ENCODE results near the gene CAMTA1.

CAMTA1 gene

DNA sequence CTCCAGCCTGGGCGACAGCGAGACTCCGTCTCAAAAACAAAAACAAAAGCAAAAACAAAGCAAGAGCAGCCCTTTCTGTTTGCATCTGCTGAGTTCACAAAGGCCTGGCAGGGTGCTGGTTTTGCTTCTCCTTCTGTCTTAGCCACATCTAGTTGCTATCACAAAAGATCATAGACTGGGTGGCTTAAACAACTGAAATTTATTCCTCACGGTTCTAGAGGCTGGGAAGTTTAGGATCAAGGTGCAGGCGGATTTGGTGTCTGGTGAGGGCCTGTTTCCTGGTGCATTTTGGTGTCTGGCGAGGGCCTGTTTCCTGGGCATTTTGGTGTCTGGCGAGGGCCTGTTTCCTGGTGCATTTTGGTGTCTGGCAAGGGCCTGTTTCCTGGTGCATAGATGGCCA, 471.3 kb downstream of the CAMTA1 start:
- DNase-seq (ENCODE audit: low read depth): no peak

DNA sequence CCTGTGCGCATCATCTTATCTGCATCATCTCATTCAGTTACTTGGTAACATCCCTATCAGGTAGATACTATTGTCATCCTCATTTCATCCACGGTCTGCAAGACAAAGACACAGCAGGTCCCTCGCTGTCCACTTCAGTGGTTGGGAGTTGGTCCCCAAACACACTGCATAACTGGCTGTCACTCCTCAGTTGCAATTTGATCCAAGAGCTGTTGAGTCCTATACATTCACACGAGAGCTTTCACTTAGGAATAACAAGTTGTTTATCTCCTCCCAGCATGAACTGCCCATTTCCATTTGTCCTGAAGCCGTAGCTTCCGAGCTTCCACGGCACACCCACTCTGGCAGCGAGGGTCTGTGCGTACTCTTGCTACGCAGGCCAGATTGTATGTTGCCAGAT, 472.0 kb downstream of the CAMTA1 start:
- DNase-seq (ENCODE audit: low read depth): no peak

DNA sequence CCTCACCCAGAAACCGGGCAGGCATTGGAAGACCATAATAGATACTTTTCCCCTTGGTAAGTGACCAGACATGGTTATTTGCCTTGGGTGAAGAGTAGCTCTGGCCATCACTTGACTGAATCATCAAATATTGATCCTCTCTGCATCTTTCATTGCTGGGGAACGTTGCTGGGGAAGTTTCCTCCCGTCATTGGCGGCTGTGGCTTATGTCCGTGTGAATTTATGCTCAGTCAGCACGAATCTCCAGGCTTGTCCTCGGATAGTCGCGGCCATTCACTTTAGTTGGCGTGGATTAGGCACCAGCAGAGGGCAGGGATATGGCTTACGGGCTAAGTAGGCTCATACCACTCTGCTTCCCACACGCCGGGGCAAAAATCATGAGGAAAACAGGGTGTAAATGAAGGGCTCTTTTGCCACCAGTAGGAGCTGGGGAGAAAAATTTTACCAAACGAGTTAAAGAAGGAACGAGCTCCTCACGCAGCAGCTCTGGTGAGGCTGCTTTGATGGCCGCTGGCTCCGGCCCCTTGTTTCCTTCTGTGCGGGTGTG, 473.4 kb downstream of the CAMTA1 start:
- no peak for DNase-seq (ENCODE audit: low read depth)

DNA sequence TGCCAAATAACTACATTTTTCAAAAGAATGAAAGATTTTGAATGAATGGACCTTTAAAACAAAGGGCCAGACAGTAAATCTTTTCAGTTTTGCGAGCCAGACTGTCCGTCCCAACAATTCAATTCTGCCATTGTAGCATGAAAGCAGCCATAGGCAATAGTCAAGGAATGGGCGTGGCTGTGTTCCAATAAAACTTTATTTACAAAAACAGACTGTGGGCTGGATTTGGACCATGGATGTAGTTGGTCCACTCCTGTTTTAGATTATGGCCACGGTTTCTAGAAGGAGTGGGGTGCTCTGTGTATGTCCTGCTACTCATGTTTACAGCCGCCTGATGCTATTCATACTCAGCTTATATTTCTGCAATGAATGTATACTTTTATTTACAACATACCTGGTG, 474.7 kb downstream of the CAMTA1 start:
- no peak for DNase-seq (ENCODE audit: low read depth)

DNA sequence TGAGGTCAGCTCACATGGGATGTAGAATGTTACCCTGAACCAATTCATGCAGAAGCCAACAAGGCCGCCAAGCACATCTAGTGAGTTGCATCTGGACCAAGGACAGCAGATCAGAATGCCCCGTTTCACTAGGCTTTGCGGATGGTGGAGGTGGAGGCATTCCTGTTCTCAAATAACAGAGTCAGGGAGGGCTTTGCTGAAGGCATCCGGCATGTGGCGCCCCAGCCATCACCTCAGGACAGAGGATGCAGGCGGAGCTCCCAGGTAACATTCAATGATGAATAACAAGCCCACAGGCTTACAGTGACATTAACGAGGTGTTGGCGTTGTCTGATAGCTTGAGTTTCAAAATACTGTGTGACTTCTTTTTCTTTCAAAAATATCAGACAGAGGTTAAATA, 476.2 kb downstream of the CAMTA1 start:
- DNase-seq (ENCODE audit: low read depth): no peak

DNA sequence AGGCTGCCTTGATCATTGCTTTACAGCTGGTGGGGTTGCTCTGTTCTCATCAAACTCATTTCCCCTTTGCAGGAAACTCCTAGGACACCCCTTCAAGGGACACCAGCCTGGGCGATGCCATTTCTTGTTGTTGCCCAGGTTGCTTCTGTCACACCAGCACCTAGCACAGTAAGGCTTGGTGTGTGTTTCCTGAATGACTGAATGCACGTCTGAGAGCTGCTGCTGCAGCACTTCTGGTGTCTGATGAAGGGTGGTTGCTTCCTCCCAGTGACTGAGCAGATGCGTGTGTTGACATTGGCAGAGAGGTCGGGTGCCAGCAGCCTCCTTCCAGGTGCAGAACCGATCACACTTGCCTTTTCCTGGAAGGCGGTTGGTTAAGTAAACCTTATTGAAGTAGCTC, 477.4 kb downstream of the CAMTA1 start:
- no peak for DNase-seq (ENCODE audit: low read depth)

DNA sequence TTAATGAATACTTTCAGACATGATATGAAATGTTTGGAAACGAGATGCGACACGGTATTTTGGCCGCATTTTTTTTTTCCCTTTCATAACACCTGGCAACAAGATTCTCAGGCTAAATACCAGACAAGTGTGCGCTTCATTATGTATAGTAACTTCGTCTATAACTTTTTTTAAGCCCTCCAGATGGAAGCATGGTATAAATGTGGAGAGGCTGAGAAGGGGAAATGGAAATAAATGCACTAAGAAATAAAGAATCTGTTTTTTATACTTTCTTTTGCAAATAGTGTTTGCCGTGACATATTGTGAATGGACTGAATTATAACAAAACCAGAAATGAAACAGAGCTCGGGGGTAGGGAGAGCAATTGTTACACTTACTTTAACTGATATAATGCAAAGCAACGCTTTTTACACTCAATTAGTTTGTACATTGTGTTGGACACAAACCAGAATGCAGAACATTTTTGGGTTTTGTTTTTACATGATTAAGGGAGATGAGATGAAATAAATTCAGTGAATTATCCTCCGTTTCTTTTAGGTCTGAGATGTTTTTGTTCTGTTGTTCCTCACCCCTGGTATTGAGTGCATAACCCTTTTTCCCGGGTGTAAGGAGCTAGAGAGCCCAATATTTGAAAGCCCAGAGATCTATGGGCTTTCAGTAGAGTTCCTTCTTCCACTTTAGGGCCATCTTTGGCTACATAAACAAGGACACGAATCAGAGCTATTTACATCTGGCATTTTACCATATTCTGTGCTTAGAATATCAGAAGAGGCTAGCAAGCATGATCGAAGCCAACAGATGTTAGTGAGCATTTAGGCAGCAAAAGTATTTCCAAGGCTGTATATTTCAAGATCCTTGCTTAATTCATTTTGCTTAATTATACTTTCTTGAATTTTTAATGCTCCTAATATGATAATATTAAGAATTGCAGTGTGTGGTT, 478.0 kb downstream of the CAMTA1 start:
- no peak for DNase-seq (ENCODE audit: low read depth)

DNA sequence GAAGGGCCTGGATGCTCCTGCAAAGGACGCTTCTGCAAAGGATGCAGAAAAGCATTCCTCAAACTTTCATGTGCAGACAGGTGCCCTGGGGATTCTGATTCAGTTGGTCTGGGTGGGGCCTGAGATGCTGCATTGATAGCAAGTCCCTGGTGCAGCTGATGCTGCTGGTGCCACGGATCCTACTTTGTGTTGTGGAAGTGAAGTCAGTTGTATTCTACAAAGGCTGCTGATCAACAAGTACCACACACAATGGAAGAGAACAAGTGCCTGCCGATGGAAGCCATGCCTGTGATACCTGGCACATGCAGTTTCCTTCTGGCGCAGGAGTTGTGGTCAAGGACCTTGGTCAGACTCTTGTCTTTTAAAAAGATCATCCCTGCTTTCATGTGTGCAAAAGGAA, 478.8 kb downstream of the CAMTA1 start:
- DNase-seq (ENCODE audit: low read depth): no peak

DNA sequence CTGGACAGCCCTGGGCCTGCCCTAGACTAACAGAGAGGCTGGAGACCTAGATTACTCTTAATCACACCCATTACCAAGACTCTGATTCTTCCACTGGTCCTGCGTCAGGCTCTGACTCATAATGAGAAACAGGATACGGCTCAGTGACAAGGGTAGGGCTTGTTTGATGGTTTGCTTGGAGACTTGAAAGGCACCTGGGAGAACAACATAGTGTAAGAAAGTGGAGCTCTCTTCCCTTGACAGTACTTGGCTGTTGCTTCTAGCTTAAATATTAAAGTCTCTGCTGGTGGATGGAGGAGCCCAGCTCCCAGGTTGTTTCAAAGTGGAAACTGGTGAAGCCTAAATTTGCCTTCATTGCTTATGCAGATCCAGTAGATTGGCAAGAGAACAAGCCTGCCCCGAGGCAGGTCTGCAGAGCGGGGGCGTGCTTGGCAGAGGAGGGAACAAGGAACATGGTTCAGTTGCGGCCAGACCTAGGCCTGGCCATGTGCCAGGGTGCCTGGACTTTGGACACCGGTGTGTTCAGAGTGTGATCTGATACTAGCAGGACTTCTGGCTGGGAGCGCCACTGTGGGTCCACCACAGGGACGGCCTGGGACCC, 480.6 kb downstream of the CAMTA1 start:
- peak; percentile 66 for DNase-seq (ENCODE audit: low read depth)

DNA sequence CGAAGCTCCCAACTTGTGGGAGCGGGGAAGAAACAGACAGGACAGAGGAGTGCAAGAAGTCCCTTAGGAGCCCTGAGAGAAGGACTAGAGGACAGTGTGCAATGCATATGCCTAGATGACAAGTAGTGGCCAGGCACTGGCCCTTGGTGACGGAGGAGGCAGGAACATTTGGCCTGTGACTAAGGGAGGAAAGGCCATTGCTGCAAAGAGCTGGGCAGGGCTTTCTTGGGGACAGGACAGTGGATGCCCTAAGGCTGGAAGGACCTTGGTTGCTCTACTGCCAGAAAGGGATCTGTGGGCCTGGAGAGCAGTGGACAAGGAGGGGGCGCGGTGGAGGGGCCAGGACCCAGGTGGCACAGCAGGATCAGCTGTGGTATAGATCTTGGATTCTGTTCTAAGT, 481.3 kb downstream of the CAMTA1 start:
- DNase-seq (ENCODE audit: low read depth): no peak

DNA sequence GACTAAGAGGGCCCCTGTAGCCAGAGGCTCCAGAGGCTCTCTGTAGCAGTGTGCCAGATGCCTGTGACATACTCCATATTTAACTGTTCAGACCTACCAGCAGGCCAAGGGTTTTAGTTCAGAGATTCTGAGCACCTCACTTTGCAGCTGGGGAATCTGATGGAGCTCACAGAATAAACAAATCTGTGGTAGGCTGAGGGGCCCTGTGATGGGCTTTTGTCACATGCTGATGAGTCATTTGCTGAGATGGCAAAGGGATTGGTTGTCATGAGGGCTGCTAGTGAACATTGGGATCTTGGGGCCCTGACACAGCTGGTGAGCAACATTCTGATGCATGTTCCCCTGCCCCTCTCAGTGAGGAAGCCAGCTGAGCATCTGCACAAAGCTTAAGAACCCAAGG, 482.2 kb downstream of the CAMTA1 start:
- DNase-seq (ENCODE audit: low read depth): peak; percentile 35

DNA sequence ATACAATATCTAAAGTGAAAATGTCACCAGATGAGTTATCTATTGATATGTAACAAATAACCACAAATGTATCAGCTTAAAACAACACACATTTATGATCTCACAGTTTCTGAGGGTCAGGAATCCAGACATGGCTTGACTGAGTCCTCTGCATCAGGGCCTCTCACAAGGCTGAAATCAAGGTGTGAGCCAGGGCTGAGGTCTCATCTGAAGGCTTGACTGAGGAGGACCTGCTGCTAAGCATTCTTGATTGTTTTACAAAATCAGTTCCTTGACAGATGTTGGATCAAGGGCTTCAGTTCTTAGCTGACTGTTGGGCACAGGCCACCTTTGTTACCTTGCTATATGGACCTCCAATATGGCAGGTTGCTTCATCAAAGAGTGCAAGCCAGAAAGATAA, 483.7 kb downstream of the CAMTA1 start:
- no peak for DNase-seq (ENCODE audit: low read depth)

DNA sequence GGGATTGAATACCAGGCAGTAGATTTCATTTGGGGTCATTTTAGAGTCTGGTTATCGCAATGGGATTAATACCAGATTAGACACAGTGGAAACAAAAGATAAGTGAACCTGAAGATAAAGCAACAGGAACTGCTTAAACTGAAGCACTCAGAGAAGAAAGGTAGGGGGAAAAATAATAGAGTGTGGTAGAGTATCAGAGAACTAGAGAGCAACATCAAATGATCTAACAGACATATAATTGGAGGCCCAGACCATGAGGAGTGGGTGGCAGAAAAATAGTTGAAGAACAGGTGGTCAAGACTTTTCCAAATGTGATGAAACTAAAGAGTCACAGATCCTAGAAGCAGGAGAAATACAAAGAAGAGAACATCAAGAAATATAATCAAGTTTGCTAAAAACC, 484.3 kb downstream of the CAMTA1 start:
- DNase-seq (ENCODE audit: low read depth): no peak

DNA sequence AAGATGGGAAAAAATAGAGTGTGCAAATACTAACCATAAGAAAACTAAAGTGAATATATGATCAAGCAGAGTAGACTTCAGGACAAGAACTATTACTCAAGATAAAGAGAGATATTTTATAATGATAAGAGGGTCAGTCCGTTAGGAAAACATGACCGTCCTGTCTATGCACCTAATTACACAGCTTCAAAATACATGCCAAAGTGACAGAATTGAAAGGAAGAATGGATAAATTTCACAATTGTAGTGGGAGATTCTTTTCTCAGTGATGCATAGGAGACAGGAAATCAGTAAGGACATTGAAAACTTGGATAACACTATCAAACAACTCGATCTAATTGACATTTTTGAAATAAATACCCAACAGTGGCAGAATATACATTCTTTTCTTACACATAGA, 489.0 kb downstream of the CAMTA1 start:
- no peak for DNase-seq (ENCODE audit: low read depth)

DNA sequence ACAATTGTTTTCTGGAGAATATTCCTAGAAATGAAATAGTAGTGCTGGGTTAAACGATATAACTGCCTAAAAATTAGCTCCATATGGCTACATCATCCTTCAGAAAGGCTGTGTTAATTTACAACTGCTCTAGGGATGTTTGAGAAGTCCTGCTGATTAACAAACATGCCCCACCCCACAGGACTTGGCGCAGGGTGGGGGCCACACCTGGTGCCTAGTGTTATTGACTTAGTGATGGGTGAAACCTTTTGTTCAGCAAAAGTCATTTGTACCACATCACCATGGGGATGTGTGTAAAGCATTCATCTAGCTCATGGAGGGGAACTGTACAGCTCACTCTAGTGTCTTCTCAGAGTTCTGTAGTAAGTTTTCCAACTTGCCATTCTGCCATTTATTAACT, 492.8 kb downstream of the CAMTA1 start:
- DNase-seq (ENCODE audit: low read depth): no peak

DNA sequence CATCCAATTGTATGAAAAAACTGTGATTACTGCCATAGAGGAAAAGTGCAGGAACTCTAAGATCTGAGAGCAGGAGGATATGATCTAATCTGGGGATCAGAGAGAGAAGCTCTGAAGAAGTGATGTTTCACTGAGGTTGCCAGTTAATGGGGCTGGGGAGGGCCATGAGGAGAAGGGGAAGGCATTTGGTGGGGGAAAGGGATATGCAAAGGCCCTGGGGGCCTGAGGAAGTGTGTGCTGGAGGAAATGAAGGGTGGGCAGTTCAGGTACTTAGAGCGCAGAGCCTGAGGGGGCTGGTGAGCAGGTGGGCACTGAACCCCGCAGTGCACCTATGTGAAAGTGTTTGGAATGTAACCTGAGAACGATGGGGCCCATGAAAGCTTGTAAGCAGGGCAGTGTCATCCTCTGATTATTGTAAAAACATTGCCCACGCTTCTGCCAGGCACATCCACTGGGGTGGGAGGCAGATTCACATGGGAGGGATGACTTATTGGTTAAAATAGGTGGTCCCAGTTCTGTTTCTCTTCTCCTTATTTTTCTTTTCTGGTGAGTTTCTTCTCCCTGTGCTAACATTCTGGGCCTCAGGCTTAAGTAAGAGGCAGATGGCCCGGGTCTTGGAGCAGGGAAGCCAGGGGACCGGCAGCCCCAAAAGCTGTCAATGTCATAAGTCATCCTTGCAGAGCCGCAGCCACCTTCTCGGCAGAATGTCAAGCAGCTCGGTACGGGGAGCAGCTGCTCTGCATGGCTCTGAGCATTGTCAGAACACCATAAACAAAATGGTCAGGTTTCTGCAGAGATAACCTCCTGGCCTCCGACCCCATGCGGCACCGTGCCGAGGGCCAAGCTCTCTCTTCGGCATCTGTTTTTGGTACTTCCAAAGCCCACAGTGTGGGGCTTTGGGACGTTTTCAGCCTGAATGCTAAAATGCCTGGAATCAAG, 493.8 kb downstream of the CAMTA1 start:
- DNase-seq (ENCODE audit: low read depth): no peak

DNA sequence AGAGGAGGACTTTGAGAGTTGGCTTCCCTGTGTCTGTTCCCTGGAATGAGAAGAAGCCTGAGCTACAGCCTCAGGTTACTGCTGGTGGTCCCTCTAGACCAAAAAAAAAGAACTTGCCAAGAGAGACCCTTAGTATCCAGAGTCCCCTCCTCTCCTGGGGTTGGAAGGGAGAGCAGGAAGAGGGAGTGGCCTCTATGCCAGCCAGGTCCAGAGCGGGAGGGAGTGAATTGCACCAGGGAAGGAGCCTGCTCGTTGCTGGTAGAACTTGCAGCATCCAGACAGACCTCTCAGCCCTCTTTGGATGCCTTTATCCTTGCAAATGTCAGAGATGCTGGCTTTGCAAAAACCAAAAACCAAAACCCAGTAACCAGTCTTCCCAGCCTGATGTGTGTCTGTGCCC, 494.5 kb downstream of the CAMTA1 start:
- no peak for DNase-seq (ENCODE audit: low read depth)

DNA sequence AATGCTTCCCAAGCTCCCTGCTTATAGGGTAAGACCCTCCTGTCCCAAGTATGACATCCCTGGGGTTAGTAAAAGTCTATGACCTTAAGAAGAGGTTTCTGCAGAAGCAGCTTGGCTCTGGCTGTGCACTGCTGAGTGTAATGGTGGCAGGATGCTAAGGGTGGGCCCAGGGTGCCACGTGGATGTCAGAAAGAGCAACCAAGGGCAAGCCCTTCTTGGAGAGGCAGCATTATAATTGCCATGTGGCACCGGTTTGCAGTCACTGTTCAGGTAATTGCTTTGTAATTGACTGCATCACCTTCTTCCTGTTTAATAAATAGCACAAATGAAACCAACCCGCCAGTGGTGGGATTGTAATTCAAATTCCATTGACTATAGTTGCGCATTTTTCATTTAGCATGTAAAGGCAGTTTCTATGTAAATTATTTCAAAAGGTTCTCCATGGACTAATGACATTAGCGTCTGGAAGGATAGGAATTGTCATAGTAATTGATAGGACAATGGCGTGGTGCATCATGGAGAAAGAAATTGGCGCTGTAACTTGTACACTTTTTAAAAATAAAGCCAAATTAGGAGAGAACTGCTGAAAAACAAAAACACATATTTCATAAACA, 495.2 kb downstream of the CAMTA1 start:
- DNase-seq (ENCODE audit: low read depth): no peak

DNA sequence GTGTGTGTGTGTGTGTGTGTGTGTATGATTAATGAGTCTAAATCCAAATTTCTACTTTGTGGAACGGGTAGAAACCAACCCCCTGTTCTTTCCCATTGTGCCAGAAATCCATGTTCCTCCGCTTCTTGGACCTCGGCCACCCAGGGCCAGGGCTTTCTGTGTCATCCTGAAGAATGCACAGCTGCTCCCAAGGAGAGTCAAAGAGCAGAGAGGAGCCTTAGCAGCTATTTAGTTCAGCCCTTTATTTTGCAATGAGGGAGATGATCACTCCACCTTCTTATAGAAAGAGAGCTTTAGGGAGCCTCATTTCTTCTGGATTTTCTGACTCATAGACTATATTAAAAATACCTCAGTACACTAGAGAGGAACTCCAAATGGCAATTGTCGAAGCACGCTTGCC, 496.6 kb downstream of the CAMTA1 start:
- DNase-seq (ENCODE audit: low read depth): no peak

DNA sequence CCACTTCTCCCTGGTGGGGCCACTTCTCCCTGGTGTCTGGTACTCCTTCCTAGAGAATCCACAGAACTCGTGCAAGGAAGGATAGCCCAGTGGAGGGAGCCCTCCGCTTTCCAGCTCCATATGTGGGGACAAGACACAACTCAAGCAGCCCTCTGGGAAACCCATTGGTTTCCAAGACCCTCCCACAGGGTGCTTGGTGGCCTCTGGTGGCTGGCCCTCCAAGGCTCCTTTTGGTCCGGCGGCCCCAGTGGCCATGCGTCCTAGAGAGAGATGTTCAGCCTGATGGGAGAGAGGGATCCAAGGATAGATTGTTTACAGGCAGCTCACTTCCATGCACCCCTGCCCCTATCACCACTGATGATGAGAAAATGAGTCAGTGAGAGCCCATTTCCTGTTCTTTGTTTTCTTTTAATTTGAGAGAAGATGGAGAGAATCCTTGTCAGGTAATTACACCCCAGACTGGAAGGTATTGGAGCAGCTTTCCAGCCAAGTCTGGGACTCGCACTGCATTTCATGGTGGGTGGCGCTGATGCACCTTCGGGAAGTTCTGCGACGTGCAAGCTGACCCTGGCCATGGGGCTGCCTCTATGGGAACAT, 499.7 kb downstream of the CAMTA1 start:
- no peak for DNase-seq (ENCODE audit: low read depth)

DNA sequence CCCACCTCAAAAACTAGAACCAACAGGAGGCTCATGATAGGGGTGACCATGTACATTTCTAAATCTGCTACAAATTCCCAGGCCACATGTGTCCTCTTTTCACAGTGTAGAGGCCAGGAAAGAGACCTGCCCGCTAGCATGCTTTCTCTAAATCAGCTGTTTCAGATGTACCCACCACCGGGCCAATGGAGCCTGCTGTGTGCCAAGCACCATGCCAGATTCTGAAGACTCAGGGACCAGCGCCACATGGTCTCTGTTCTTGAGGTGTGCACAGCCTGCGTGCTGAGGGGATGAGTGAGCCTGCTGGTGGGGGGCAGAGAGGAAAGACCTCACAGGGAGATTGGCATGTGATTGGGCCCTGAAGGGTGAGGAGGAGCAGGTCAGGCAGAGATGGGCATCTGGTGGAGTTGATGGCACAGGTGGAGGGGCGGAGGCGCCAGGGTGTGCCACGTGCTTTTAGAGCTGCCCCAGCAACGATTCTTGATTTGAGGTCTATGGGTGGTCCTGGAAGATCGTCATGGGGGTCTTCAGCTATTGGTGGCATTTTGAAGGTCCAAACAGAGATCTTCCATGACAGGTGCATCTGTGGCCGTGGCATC, 500.7 kb downstream of the CAMTA1 start:
- DNase-seq (ENCODE audit: low read depth): no peak
